Coronary artery (tissue), 2 donors: ENCODE results near the gene GAS2L1.

ENCODE experiments used
- DNase-seq: peaks from one replicate; pipeline ENCODE4 v3.0.0-alpha.2; 2017; ENCODE audit warnings: low spot score
- H3K27ac ChIP-seq, 2 donors: fragments of 200-600 bp; sonication (generic); one replicate each; pipeline ENCODE4 v1.5.1; 2016 to 2019
- H3K4me3 ChIP-seq: fragments of 200-600 bp; sonication (generic); 2 replicates; pipeline ENCODE4 v1.5.1; 2016; ENCODE audit warnings: mild to moderate bottlenecking, moderate library complexity
- TF ChIP-seq, protein P1 (sequence below): fragments of 200-600 bp; sonication (generic); IDR thresholded peaks from one replicate; pipeline ENCODE4 v1.5.1; 2019; ENCODE audit warnings: antibody characterized with exemption

Gene GAS2L1

DNA sequence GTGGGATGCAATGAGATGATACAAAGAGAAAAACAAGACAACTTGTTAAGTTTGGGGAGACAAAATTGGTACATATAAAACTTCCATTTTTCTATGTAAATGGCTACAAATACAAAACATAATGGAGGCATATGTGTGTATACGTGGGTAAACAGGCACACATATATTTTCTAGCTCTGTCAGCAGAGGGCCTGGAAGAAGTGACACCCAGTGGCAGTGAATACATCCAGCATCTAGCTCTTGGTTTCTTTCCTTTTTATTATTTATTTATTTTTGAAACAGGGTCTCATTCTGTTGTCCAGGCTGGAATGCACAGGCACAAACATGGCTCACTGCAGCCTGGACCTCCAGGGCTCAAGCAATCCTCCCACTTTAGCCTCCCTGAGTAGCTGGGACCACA lies 14.1 kb downstream of the GAS2L1 start:
- TF ChIP-seq, protein P1, sequence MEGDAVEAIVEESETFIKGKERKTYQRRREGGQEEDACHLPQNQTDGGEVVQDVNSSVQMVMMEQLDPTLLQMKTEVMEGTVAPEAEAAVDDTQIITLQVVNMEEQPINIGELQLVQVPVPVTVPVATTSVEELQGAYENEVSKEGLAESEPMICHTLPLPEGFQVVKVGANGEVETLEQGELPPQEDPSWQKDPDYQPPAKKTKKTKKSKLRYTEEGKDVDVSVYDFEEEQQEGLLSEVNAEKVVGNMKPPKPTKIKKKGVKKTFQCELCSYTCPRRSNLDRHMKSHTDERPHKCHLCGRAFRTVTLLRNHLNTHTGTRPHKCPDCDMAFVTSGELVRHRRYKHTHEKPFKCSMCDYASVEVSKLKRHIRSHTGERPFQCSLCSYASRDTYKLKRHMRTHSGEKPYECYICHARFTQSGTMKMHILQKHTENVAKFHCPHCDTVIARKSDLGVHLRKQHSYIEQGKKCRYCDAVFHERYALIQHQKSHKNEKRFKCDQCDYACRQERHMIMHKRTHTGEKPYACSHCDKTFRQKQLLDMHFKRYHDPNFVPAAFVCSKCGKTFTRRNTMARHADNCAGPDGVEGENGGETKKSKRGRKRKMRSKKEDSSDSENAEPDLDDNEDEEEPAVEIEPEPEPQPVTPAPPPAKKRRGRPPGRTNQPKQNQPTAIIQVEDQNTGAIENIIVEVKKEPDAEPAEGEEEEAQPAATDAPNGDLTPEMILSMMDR = no peak
- no peak overlapping the region for H3K4me3 ChIP-seq
- DNase-seq = no peak
- no peak overlapping the region for H3K27ac ChIP-seq

DNA sequence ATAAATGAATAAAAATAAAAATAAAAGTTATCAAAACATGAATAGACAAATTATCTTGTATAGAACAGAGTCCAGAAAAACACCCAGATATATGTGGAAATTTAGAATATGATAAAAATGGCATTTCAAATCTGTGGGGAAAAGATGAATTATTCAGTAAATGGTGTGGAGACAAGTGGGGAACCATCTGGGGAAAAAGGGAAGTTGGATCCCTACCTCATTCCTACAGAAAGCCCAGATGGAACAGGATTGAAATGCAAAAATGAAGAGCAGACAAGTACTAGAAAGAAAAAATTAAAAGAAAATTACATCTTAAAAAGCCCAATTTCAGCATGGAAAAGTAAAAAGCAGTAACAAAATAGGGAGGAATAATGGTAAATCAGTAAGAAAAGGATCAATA lies 17.2 kb downstream of the GAS2L1 start:
- TF ChIP-seq, protein P1 = no peak
- DNase-seq = no peak
- H3K4me3 ChIP-seq = no peak overlapping the region
- H3K27ac ChIP-seq = no peak overlapping the region

DNA sequence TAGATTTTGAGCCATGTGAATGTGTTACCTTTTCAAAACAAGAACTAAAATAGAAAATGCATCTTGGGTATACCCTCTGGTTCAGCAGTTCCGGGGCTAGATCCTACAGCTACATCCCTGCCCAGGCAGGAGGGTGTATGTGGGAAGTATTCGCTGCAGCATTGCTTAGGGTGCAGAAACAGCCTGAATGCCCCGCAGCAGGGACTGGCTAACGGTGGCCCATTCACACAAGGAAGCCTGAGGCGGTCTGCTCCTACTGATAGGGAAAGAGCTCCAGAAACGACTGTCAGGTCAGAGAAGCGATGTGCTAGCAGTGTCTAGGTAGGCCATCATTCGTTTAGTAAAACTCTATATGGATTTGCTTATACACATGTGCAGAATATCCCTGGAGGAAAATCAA lies 18.9 kb downstream of the GAS2L1 start:
- Histone ChIP-seq H3K27ac (no peak overlapping the region), H3K4me3 (no peak overlapping the region)
- TF ChIP-seq, protein P1 = no peak
- DNase-seq = no peak

DNA sequence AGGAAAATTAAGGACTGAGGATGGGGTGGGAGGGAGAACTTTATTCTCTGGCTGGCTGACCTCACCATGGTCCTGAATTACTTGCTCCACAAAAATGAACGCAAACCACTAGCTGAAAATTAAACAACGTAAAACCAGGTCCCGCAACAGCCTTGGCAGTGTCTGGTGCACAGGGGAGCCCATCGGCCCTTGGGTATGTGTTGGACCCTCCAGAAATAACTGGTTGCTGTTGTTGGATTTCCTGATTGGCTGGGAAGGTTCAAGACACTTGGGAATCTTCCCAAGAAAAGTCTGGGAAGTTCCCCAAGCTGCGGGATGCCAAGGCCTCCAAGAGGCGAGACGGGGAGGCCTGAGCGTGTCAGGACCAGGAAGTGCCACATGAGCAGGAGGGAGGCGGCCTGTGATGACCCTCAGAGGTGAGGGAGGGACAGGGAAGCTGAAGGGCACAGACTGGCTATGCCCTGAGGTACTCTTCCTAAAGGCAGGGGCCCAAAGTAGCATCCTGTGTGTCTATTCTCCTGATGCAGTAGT lies 19.4 kb downstream of the GAS2L1 start:
- no peak for DNase-seq
- TF ChIP-seq, protein P1 = no peak
- Histone ChIP-seq H3K27ac (no peak overlapping the region), H3K4me3 (no peak overlapping the region)

DNA sequence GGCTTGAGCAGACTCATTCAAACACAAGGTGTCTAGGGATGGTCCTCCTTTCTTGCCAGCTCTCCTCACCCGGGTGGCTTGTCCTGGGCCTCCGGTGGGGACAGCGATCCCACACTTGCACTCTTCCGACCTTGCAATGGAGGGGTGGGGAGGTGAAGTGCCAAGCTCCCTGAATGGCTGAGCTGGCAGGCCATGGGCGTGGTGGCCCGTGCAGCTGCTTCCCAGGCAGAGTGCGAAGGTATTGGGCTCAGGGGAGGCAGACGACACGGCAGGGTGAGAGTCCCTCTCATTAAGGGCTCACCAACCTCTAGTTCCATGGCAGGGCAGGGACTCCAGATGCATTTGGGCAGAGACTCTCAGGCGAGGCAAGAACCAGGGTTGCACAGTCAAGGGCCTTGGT lies 20.0 kb downstream of the GAS2L1 start:
- TF ChIP-seq, protein P1 = no peak
- H3K27ac ChIP-seq = no peak overlapping the region

DNA sequence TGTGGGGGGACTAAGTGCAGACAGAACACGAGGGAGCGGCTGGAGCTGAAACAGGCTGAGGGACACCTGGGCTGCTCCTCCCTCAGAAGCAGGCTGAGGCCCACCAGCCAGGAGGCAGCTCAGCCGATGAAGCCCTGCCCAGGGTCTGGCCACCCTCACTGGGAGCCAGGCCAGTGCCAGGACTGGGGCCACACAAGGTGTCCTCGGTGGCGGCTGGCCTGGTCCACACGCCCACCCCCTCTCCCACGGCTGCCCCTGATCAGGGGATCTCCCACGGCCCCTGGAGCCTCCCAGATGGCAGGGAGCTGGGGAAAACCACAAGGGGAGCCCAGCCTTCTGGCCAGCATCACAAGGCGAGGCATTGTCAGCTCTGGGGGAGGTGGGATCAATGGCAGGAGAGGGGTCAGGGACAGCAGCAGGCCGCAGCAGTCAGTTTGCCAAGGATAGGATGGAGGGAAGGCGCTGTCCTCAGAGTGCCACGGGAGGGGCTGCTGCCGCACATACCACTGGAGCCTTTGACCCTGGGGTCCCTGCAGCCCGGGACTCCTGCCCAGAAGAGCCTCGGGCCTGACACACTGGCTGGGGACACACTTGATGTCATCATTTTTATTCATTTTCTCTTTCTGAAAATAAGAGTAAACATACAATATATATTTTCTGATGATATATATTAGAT lies 20.8 kb downstream of the GAS2L1 start:
- Histone ChIP-seq H3K27ac (no peak overlapping the region), H3K4me3 (no peak overlapping the region)
- TF ChIP-seq, protein P1 = no peak
- DNase-seq = no peak

More for the DNA sequence above, 20.0 kb downstream of the GAS2L1 start:
- H3K4me3 ChIP-seq = no peak overlapping the region
- DNase-seq = no peak

DNA sequence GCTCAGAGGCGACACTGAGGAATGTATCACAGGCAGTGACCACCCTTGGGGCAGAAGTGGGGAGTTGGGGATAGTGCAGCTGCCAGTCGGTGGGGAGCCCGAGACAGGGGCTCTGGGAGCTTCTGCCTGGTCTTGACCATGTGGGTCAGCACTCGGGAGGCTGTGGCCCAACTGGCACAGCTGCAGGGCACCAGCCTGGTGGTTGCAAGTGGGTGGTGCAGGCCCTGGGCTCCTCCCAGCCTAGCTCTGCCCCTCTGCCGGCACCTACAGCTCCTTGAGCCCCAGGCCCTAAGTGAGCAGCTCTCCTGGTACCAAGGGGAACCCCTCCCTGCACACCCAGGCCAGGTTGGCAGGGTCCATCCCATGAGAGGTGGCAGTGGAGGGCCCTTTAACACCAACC lies 21.6 kb downstream of the GAS2L1 start:
- no peak overlapping the region for H3K27ac ChIP-seq
- no peak for DNase-seq
- TF ChIP-seq, protein P1 = no peak
- no peak overlapping the region for H3K4me3 ChIP-seq
